Glomerular endothelial cell (primary cell): ENCODE results near the gene PCBD1. TPM values are rescaled to one million over a fixed set of nuclear protein-coding genes. Genes with fewer than 3 reads are reported as not detected.
"Not testable (repeated sequence)": the region's sequence is repeated elsewhere in the genome, so short reads cannot be mapped to it uniquely, and the experiment has no call there.

Source experiments
- DNase-seq: peaks from one replicate; pipeline ENCODE4 v3.0.0-alpha.2; 2011; ENCODE audit warnings: low read depth, low spot score; ENCODE audit errors: extremely low read depth
- total RNA-seq: library from RNA; depleted of rRNA; stranded (reverse); fragments of >200 nt; gene quantifications from 2 replicates; pipeline ENCODE4 v1.2.3, GENCODE V29; 2015

Gene PCBD1
- total RNA-seq = 67.1 and 103 TPM in 2 replicates

DNA sequence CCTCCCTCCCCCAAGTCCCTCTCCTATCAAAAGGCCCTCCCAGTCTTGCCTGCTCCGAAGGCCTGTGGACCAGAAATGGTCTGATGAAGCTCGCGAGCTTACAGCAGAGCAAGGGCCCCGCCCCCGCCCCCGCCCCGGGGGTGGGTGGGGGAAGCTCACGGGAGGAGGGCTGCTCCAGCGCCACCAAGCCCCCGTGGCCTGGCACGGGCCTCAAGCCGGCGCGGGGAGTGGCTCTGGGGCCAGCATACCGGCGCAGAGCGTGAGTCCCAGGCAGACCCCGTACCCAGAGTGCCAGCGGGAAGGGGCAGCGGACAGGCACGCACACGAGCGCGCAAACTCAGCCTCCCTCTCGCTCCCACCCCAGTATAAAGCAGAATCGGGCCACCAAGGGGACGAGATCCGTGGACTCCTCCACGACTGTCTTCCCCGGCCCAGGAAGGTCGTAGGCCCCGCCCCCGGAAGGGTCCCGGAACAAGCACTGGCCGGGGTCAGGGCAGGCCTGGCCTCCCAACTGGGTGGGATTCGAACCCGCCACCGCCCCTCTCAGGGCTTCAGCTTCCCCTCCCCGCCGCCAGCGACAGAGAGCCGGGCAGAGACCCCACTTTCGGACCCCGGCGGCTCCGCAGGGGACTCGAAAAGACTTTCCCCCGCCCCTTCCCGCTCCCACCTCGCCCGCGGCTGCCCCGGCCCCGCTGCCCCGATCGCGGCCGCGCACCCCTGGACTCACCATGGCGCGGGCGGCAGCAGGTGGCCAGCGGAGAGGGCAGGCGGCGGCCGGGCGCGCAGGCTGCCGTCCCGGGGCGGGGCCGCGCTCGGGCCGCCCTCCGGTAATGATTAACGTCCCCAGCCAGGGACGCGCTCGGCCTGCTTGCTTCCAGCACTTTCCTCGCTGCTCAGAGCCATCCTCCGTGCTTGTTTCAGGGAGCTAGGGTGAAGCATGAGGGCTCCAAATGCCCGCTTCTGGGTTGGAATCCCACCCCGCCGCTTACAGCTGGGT lies at the start of gene PCBD1:
Gene PCBD1 (minus strand): TSS at position 762 of the 997 bp plus-strand sequence. CDS start 32 bp downstream, at position 730.
- DNase-seq = no peak

DNA sequence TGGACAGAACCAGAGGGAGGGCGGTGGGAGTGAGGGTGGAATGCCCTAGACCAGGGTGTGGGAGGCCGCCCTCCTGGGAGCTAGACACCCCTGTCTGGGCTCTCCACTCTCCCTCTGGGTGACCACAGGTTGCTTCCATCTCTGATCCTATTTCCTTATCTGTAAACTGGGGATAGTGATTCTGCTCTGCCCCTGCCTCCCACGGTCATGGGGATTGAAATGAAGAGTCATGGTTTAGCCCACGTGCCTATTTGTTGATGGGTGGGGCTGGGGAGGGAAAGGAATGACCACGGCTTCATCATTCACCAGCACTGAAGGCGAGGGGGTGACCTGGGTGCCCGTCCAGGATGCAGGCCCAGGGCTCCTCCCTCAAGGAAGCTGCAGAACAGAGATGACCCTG lies 49.3 kb upstream of the PCBD1 start:
- no peak for DNase-seq

DNA sequence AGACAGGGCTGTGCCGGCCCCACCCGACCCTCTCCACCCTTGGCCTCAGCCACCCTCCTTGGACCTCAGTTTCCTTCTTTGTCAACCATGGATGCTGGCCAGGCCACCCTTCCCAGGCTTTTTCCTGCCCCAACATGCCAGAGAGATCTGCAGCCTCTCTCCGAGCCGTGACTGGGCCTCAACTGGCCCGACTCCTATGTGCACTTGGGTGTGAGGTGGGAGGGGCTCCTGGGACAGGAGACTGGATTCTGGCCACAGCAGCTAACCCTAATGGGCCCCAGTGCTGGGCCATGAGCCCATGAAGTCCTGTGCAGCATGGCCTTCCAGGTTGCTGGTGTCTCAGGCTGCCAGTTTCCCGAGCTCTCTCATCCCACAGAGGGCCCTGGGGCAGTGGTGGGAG lies 47.7 kb upstream of the PCBD1 start:
- no peak for DNase-seq

DNA sequence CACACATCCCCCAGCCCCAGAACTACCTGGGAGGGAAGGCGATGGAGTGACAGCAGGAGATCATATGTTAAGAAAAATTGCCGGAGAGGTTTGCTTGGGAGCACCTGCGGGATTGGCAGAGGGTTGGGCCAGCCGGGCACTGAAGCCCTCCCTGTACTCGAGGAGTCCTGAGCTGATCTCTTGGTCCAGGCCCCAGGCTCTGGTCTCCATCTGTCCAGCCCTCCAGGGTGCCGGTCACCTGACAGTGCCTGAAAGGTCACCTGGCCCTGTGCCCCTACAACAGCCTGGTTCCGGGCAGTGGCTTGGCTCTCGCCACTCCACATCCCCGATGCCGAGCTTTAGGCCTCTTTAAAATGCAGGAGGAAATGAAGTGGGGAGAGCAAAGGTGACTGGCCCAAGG lies 47.3 kb upstream of the PCBD1 start:
- no peak for DNase-seq

DNA sequence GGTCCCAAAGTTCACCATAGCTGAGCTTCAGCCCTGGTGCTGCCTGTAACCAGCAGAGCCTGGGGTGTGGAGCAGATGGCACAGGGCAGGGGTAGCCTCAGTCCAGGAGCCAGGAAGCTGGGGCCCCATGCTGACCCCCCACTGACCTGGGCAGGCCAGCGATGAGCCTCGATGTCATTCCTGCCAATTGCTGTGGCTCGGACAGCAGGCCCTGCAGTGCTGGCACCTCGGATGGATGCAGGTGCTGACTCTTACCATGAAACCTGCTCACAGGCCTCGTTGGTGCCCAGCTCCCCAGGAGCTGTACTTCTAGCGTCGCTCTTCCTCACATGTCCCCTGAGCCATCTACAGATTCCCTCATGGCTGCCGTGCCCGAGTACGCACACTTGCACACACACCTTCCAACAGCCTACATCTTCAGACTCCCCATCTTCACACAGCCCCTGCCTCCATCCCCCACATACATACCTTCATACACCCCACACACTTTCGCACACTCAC lies 46.8 kb upstream of the PCBD1 start:
- DNase-seq = no peak

DNA sequence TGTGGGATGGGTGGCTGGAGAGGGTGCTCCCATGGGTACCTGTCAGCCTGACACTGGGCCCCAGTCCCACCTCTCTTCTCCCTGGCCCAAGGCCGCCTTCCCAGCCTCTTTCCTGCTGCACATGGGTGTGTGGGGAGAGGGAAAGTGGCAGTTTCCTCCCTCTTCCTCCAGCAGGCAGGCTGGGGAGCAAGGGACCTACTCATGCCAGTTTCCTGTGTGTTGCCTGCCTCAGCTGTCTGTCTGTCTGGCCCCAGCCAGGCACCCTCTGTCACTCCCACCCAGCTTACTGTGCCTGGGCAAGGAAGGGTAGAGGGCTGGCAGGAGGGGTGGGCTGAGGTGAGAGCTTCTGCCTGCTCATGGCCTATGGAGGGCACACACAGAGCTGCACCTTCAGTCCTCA lies 46.3 kb upstream of the PCBD1 start:
- DNase-seq = no peak

DNA sequence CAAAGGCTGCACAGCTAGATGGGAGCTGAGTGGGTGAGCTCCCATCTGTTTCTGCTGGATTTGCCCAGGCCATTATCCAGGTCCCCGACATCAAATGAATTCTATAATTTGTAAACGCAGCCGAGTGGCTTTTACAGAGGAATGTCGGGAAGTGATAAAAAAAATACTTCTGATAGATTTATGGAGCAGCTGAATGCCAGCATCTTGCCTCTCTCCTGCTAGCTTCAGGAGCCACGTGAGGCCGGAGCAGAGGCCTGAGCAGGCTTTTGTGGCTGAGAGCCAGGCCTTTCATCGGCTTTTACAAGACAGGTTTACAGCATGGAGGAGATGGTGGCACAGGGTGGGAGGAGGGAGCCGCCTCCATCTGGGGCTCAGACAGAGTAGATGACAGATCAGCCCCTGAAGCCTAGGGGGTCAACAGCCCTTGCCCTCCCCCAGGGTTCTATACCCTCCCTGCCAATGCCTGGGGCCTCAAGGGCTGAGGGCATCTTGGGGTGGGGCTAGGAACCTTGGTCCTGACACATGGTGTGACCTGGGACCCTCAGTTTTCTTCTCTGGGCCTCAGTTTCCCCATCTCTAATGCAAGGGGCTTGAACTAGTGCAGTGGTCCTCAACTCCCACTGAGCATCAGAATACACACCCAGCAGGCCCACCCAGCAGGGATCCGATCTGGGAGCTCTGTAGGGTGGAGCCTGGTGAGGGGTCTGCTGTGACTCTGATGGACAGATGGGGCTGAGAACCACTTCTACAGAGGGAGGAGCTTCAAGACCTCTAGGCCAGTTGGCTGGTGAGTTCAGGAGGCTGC lies 44.2 kb upstream of the PCBD1 start:
- DNase-seq = no peak

DNA sequence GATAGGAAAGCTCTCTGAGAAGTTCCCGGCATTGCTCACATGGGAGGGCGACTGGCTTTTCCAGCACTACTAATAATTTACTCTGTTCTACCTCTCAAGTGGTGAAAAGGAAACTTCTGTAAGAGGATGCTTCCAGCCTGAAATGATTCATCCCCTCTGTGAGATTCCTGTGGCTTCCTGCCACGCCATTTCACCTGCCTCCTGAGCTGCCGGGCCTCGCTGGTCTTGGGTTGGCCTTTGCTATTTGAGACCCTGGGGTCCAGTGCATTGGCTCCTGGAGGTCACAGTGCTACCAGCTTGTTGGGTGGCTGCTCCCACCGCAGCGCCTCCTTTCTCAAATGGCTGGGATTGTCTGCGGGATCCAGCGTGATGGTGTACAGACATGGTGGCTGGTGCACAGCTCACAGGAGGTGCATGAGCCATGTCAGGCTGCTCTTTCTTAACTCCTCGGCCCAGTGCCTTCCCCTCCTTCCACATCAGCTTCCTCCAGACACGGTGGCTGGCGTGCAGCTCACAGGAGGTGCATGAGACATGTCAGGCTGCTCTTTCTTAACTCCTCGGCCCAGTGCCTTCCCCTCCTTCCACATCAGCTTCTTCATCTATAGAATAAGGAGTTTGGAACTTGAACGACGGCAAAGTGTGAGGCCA lies 42.9 kb upstream of the PCBD1 start:
- no peak for DNase-seq

DNA sequence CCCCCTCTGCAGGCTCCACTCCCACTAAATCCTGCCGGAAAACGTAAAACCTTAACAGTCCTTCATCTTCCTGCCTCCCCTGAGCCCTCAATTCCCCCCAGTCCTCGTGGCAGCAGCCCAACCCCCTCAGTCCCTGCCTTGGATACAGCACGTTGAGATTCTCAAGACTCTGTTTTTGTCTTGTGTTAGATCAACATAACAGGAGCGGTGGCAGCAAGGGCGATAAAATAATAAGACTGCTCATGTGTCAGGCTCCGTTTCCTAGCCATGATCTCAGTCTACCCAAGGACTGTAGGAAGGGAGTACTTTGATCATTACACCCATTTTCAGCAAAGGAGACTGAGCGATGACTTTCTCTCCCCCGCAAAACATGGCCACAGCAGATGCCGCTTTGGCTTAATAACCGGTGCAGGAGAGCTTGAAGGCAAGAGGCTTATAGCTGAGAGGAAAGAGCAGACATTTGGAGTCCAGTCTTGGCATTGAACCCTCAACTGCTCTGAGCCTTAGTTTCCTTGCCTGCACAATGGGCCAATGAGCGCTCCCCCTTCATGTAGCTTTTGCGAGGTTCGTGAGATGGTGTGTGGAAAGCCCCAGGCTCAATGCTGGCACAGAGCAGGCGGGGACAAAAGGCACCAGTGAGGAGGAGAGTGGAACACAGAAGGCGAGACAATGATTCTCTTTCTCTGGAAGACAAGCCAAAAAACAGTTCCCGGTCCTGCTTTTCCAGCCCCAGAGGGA lies 42.1 kb upstream of the PCBD1 start:
- no peak for DNase-seq

DNA sequence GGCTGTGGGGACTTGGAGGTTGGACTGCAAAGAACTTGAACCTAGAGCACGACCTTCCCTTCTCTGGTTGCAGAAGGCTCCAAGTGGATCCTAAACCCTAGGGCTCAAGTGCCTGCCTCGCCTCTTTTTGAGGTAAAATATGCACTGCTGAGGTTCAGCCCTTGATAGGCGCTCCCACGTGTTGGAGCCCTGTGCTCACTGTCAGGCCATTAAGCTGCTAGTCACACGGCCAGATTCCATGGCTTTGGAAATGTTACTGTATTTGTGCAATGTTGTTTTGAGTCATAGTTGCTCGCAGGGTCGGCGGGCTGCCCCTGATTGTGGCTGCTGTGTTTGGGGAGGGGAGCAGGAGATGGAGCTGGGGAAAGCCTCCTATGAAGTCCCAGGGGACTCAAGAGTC lies 39.8 kb upstream of the PCBD1 start:
- DNase-seq = no peak

DNA sequence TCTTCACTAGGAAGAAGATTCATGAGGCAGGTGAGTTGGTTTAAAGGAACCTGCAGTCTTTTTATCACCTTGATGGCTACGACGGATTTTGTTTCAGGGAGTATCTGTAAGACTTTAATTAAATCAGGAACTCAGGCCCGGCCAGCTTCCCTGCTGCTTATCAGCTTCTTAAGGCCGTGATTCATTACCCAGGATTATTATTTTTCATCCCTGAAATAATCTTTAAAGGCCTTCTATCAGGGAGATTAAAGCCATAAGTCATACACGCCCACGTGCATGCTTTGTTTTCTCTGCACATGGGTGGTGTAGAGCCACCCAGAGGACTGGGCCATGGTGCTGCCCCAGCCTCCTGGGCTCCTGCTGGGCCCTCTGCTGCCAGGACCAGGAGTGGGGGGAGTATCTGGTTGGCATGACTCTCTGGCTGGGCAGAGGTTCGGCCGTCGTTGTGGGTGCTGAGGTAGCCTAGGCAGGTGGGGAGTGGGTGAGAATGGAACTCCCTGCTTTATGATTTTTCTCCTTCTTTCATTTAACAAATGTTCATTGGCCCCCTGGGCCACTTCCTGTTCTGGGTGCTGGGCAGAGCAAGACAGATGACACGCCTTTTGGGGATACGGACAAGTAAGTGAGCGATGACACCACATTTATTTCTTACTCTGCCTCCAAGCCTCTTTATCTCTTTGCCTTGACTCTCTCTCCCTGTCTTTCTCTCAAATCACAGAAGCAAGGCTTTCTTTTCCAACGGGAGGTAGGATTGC lies 39.0 kb upstream of the PCBD1 start:
- DNase-seq = no peak

DNA sequence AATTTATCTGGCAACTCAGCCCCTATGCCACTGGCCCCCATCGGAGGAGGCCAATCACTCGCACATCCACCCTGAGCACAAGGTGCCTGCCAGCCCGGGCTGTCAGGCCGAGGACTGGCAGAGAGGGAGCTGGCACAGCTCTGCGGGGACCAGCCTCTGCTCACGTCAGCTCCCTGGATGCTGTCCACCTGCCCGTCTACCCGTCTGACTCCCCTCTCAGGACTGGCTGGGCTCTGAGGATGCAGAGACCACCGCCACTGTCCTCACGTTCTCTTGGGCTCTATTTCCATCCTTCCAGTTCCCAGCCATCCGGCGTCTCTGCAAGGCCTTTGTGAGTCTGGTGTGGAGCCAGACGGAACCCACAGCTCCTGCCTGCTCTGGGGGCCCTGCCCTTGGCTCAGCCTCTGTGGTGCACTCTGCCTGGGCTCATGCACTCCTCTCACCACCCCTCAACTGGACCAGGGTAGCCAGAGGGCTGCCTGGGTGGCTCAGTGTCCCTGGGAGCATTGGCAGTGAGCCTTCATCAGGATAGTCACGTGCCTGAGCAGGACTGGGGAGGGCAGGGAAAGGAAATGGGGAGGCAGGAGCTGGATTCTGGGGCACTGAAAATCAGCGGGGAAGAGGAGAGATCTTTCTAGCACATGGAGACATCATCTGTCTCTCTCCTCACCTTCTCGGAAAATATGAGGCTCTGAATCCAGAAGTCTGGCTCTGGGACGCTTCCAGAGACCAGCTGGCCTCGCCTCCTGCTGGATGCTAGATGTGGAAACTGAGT lies 38.0 kb upstream of the PCBD1 start:
- DNase-seq = no peak

DNA sequence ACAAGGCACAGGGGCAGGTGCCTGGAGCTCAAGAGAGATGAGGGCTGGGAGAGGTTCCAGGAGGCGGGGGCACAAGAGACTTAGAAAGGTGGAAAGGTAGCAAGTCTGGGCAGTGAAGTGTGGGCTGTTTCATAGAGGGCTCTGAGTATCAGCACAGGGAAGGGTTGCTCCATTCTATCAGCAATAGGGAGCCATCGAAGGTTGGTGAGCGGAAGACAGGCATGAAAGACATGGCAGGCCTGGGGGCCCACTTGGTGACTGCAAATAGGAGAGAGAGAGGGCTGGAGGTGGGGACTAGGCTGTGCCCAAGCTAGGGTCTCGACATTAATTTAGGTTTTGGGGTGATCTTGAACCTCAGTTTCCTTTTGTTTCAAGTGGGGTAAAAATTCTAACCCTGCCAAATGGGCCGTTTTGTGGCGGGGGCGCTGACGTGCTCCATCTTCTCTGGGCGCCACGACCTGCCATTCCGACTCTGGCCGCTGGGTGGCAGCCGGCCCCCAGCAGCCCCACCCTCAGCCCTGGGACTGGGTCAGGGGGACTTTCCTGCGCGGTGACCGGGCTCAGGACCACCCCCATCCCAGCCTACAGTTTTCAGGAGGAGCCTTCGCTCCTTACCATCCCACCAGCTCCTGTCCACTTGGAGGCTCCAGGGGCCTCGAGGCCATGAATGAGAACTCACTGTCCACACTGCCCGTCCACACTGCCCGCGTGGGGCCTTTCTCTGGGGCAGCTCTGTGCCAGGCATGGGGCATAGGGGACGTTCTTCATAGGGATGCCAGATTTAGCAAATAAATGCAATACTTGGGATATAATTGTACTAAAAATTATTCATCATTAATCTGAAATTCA lies 37.2 kb upstream of the PCBD1 start:
- DNase-seq = no peak

DNA sequence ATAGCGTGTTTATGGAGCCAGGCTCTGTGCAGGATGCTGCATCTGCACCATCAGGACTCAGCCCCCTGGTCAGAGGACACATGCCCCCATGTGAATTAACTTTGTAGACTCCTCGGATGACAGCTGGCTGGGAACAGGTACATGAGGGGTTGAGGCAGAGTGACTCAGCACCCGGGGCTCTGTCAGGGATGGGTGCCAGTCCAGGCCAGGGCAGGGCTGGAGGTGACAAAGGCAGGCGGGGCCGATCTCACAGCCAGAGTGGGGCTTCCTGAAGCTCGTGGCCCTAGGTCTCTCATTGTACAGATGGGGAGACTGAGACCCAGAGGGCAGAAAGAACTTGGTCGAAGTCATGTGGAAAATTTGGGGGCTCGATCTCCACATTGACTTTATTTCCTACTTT lies 35.3 kb upstream of the PCBD1 start:
- no peak for DNase-seq

DNA sequence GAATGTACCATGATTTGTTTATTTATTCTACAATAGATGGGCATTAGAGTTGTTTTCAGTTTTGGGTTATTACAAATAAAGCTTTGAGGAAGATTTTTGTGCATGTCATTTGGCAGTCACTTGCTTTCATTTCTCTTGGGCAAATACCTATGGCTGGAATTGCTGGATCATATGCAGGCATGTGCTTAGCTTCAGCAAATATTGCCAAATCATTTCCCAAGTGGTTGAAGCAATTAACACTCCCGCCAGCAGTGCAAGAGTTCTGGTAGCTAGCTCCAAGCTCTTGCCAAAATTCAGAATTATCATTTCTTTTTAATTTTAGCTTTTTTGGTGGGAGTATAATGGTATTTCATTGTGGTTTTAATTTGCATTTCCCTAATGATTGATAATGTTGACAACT lies 32.9 kb upstream of the PCBD1 start:
- no peak for DNase-seq

DNA sequence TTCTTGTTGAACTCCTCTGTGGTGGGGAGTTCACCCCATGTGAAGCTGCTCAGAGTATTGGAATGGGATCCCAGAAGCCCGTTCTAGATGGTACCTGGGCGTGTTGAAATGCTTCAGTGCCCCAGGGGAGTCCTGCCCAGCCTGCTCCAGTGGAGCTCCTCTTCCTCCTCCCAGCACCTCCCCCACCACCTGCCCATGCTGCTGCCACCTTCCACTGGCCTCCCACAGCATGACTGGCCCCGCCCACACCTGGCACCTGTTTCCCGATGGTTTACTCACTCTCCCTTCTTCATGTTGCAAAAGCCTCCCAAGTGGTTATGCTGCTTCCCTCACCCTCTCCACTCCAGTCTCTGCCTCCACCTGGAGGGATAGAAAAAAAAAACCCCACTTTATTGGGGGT lies 32.2 kb upstream of the PCBD1 start:
- DNase-seq = no peak

DNA sequence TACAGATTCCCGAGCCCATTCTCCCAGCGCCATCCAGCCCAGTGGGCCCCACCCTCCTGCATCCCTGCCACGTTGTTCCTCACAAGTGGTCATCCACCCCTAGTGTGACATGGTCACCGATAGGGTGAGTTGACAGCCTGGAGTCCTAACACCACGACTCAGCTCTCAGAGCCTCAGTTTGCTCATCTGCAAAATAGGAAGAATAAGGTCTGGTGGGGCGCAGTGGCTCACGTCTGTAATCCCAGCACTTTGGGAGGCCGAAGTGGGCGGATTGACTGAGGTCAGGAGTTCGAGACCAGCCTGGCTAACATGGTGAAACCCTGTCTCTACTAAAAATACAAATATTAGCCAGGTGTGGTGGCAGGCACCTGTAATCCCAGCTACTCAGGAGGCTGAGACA lies 31.5 kb upstream of the PCBD1 start:
- not testable (repeated sequence) for DNase-seq
